Glomerular visceral epithelial cell (primary cell): ENCODE measurements around the gene SESN1.

Experiments used
- DNase-seq: peaks from one replicate; pipeline ENCODE4 v3.0.0-alpha.2; 2016; ENCODE audit errors: extremely low spot score

The SESN1 gene

DNA sequence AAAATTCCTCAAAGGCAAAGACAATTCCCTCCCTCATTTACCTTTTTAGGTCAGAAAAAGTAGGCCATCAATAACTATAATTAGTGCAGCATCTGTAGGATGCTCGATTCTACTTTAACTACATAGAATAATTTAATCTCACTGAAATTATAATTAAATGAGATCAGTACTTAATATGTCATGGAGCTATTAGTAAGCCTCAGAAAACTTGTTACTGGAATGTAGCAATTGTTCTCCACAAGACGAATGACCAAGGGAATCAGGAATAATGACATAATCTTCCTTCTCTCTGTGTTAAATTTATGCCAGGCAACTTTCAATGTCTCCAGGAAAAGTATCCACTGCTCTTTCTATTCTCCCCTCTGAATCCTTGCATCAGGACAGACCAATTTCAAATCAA, 34.1 kb downstream of the SESN1 start:
- DNase-seq, result no peak

DNA sequence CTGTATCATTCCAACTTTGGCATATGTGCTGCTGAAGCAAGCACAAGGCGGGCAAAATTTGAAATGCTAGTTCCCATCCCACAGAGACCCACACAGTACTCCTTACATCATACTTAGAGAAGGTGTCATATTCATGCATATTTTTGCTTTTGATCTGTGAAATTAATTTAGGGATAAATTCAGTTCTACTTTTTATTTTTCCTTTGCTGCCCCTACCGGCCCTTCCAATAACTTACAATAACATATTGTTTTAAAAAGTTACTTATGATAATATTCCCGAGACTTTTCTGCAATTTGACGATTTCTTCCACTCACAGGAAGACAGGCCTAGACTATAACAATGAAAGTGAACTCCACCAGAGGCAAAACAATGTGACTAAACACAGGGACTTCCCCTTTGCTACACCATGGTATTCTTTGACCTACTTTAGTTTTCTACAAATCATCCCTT, 35.0 kb downstream of the SESN1 start:
- peak; percentile 24 for DNase-seq

DNA sequence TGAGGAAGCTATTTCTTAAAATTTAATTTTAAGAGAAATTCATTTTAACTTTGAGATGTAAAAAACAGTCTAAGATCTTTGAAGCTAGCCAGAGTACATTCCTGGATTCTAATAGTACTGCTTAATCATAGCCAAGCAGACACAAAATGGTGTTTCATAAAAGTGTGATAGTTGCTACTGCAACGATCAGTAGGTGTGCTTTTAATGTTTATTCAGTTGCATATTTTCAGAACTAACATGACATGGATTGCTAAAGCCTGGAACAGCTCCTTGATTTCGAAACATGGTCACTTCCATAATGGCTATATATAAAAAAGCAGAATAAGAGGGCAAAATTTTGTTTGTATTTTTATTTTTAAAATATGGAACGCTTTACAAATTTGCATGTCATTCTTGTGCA, 35.5 kb downstream of the SESN1 start:
- DNase-seq, result no peak

- DNase-seq, result no peak
Measured at GRCh38 chr6:109058620-109059019, 36.0 kb downstream of the SESN1 start.

GRCh38 chr6:109056661-109057060, 38.0 kb downstream of the SESN1 start:
- DNase-seq, result no peak

DNA sequence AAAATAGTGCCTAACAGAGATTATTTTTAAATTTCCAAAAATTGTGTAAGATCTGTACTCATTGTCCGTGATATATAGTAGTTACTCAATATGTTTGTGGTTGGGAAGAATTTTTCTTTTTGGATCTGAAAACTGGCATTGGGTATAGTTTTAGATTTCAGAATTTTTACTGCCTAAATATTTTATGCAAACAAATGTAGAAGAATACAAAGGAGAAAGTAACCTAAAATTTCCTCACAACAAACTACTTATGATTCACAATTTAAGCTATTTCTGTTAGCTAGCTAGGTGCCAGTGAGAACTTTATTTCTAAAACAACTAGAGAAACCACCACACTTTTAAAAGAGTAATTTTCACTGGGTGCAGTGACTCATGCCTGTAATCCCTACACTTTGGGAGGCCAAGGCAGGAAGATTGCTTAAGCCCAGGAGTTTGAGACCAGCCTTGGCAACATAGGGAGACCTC, 38.8 kb downstream of the SESN1 start:
- no peak for DNase-seq

DNA sequence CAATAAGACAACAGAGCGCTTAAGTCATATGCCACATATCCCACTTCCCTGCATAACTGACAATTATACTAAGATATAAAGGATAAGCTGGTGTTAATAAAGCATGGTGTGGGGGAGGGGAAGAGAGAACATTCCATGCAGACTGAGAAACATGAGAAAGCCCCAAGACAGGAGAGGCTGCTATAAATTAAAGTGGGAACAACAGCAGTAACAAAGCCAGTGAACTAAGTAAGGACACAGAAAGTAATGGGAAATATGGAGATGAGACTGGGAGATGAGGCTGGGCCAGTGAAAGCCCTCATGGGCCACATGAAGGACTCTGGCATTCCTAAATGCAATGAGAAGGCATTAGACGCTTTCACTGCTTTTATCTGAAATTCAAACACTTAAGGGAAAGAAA, 41.3 kb downstream of the SESN1 start:
- no peak for DNase-seq

DNA sequence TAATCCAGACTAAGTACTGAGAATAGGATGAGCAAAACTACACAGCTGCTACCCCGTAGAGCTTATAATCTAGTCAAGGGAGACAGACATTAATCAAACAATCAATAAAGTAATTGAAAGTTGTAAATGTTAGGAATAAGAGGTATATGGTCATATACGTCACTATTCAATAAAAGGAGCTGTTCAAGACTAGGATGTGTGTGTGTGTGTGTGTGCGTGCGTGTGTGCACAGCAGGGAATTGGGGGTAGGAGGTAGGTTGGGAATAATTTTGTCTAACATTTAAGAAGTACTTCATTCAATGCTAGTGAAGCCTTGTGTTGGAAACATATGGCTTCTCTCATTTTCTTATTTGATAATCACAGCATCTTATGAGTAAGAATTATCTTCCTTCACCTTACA, 41.8 kb downstream of the SESN1 start:
- DNase-seq, result no peak

DNA sequence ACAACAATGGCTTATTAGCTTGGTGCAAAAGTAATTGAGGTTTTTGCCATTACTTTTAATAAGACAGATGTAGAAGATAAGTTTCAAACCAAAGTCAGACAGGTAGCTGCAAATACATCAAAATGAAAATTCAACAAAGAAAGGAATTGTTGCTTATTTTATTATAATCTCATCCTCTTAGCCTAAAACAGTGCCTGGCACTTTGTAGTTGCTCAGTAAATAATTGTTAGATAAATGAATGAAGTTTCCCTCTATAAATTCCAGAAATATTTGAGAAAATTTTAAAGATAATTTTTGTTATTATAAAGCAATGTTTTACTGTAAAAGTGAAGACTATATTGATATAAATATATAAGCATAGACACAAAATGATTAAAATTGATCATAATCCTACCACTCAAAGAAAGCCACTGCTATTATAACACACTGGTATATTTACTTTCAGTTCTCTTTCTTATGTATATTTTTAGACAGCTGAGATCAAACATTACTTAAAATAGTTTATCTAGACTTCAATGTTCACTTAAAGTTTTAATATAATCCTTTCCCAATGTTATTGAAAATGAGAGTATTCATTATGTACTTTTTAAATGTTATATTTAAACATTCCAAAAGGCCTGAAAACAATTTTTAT, 42.5 kb downstream of the SESN1 start:
- DNase-seq, result no peak

DNA sequence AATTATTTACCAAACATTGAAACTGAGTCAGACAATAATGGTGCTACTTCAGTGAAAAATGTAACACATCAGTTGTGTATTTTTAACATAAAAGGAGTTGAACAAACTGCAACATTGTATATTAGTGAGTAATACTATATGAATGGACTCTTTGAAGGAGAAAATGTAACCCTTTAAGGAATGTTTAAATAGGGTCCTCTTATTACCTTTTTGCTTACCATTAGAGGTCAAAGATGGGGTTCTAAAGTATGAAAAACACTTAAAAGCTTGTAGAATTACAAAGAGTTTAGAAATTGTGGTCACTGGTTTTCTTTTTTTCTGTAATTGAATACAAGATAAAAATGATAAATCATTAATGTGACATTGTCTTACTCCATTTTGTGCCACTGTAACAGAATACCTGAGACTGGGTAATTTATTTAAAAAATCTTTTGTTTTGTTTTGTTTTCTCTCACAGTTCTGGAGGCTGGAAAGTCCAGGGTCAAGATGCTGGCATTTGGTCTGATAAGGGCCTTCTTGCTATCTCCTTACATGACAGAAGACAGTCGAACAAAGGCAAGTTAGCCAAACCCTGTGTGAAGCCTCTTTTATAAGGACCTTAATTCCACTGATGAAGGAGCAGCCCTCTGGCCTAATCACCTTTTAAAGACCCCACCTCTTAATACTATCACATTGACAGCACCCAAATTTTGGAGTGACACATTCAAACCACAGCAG, 43.2 kb downstream of the SESN1 start:
- no peak for DNase-seq

- no peak for DNase-seq
Measured at GRCh38 chr6:109050447-109051102, 44.1 kb downstream of the SESN1 start.

GRCh38 chr6:109050012-109050411, 44.6 kb downstream of the SESN1 start:
- no peak for DNase-seq

DNA sequence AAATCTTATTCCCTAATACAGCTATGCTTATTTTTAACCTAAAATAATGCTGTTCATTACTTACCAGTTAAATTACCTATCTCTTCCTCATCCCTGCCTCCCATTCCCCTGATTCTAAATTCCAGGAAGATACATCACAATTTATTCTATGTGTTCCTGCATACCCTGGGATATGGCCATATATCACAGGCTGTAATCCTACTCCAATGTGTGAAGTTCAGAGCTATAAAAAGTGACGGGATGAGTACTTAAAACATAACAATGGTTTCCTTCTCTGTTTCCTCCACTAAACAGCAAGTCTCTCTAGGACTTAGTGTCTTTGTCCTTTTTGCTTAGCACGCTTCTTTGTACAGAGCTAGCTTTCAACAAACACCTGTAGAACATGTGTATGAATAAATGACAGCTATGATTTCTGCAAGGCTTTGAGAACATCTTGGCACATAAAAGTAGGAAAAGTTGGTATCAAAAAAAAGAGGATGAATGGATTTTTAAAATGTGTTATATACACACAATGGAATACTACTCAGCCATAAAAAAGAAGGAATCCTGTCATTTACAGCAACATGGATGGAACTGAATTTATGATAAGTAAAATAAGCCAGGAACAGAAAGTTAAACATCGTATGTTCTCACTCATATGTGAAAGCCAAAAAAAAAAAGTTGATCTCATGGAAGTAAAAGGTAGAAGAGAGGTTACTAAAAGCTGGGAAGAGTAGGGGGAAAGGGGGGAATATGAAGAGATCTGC, 45.8 kb downstream of the SESN1 start:
- no peak for DNase-seq

DNA sequence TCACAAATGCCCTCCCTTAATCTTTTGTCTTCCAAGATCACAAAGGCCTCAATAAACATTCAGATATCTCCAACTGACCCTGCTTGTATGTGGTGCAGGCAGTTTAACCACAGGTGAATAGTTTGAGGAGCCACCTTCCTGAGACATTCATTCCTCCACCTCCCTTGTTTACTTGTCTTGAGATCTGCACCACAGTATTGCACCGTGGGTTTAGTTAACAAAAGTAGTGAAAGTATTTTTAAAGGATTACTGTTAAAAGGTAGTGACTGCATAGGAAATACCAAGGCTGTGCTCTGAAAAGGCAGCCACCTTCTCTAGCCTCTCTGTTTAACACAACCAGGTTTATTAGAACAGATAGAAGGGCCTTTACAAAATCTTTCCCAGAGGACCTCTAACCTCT, 46.5 kb downstream of the SESN1 start:
- no peak for DNase-seq

- DNase-seq, result no peak
Measured at GRCh38 chr6:109045493-109045892, 49.2 kb downstream of the SESN1 start.

DNA sequence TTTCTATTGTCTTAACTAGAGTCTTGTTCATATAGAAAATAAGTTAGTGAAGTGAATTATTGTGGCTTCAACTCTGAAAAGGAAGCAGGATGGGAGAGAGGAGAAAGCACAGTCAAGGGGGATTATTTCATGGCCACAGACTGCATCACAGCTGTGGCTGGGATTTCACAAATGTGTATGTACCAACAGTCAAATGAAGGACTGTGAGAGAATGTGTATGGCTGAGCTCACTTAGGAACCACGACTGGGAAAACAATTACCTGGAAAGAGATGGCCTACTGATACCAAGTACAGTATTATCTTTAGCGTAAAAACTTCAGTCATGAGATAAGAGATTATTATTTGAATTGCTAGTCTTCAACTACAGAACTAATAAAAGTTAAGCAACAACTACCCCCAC, 54.9 kb downstream of the SESN1 start:
- no peak for DNase-seq

GRCh38 chr6:109038837-109039398, 55.7 kb downstream of the SESN1 start:
- no peak for DNase-seq

- no peak for DNase-seq
Measured at GRCh38 chr6:109036574-109037294, 57.9 kb downstream of the SESN1 start.

- DNase-seq, result no peak
Measured at GRCh38 chr6:109034526-109034925, 60.1 kb downstream of the SESN1 start.

- no peak for DNase-seq
Measured at GRCh38 chr6:109033655-109034054, 61.0 kb downstream of the SESN1 start.

- no peak for DNase-seq
Measured at GRCh38 chr6:109031416-109031815, 63.2 kb downstream of the SESN1 start.
